Umbilical cord (tissue), 2 donors: ENCODE measurements around the gene LRRC27. TPM values are rescaled to one million over a fixed set of nuclear protein-coding genes. Genes with fewer than 3 reads are reported as not detected.
"Not testable (repeated sequence)": the region's sequence is repeated elsewhere in the genome, so short reads cannot be mapped to it uniquely, and the experiment has no call there.

Experiments used
- DNase-seq: peaks from one replicate; pipeline ENCODE4 v3.0.0-alpha.2; 2015; ENCODE audit warnings: low spot score
- total RNA-seq: library from RNA; depleted of rRNA; stranded (reverse); fragments of >200 nt; gene quantifications from one replicate; pipeline ENCODE4 v1.2.3, GENCODE V29; 2014; ENCODE audit warnings: low replicate concordance; ENCODE audit not compliant: insufficient read depth

The LRRC27 gene
- total RNA-seq, 1 donor from 2014 or later: 4.6 TPM

- not testable (repeated sequence) for DNase-seq
Measured at GRCh38 chr10:132314881-132315280, 17.1 kb upstream of the LRRC27 start.

GRCh38 chr10:132316133-132316532, 15.9 kb upstream of the LRRC27 start:
- no peak for DNase-seq

GRCh38 chr10:132317477-132317876, 14.5 kb upstream of the LRRC27 start:
- not testable (repeated sequence) for DNase-seq

GRCh38 chr10:132319853-132320653, 11.9 kb upstream of the LRRC27 start:
- peak; percentile 26 for DNase-seq

GRCh38 chr10:132320654-132321469, 11.1 kb upstream of the LRRC27 start:
- no peak for DNase-seq

GRCh38 chr10:132321726-132322125, 10.3 kb upstream of the LRRC27 start:
- no peak for DNase-seq

- no peak for DNase-seq
Measured at GRCh38 chr10:132322586-132323048, 9.4 kb upstream of the LRRC27 start.

GRCh38 chr10:132324186-132324585, 7.8 kb upstream of the LRRC27 start:
- DNase-seq: no peak

- DNase-seq: no peak
Measured at GRCh38 chr10:132326344-132326889, 5.6 kb upstream of the LRRC27 start.

- no peak for DNase-seq
Measured at GRCh38 chr10:132326925-132327324, 5.1 kb upstream of the LRRC27 start.

- no peak for DNase-seq
Measured at GRCh38 chr10:132328106-132328505, 3.9 kb upstream of the LRRC27 start.

- DNase-seq: peak; percentile 29
Measured at GRCh38 chr10:132328738-132329137, 3.3 kb upstream of the LRRC27 start.

GRCh38 chr10:132329565-132330485, 2.2 kb upstream of the LRRC27 start:
- no peak for DNase-seq

- DNase-seq: no peak
Measured at GRCh38 chr10:132330486-132330833, 1.5 kb upstream of the LRRC27 start.

- no peak for DNase-seq
Measured at GRCh38 chr10:132332433-132332754, 401 bp downstream of the LRRC27 start.

- no peak for DNase-seq
Measured at GRCh38 chr10:132333386-132333785, 1.4 kb downstream of the LRRC27 start.

GRCh38 chr10:132334631-132335188, 2.7 kb downstream of the LRRC27 start:
- no peak for DNase-seq

- DNase-seq: peak; percentile 38
Measured at GRCh38 chr10:132335189-132336063, 3.4 kb downstream of the LRRC27 start.

- DNase-seq: no peak
Measured at GRCh38 chr10:132336064-132336746, 4.2 kb downstream of the LRRC27 start.
